A549 (cell line): Measurements from ENCODE around the gene SLC23A2.

Source experiments
- CHD4 ChIP-seq: fragments of 200-600 bp; sonication (generic); IDR thresholded peaks from 2 replicates; pipeline ENCODE4 v1.6.1; 2016; ENCODE audit warnings: antibody characterized with exemption, mild to moderate bottlenecking, borderline replicate concordance
- CTCF ChIP-seq: fragments of >200 bp; sonication (Bioruptor Twin); formaldehyde crosslinking; IDR thresholded peaks from 3 replicates; pipeline ENCODE4 v1.5.1; 2016
- POLR2A ChIP-seq: IDR thresholded peaks from 2 replicates; pipeline ENCODE4 v1.6.1; 2012; ENCODE audit warnings: mild to moderate bottlenecking, low read length

GRCh38 chr20:5024982-5025381 lies 23.7 kb upstream of the SLC23A2 start:
- no peak for TF ChIP-seq CHD4
- TF ChIP-seq CTCF = no peak
- TF ChIP-seq POLR2A = no peak
